ENCODE results near the gene LCA5L. TPM values are rescaled to one million over a fixed set of nuclear protein-coding genes. Genes with fewer than 3 reads are reported as not detected.

Gene LCA5L
- total and polyA plus RNA-seq, 2 experiments from 2014 or later = 0.69 to 1.4 TPM

GRCh38 chr21:39463308-39463707 lies 17.7 kb upstream of the LCA5L start (continued):
- TF ChIP-seq, protein P1, sequence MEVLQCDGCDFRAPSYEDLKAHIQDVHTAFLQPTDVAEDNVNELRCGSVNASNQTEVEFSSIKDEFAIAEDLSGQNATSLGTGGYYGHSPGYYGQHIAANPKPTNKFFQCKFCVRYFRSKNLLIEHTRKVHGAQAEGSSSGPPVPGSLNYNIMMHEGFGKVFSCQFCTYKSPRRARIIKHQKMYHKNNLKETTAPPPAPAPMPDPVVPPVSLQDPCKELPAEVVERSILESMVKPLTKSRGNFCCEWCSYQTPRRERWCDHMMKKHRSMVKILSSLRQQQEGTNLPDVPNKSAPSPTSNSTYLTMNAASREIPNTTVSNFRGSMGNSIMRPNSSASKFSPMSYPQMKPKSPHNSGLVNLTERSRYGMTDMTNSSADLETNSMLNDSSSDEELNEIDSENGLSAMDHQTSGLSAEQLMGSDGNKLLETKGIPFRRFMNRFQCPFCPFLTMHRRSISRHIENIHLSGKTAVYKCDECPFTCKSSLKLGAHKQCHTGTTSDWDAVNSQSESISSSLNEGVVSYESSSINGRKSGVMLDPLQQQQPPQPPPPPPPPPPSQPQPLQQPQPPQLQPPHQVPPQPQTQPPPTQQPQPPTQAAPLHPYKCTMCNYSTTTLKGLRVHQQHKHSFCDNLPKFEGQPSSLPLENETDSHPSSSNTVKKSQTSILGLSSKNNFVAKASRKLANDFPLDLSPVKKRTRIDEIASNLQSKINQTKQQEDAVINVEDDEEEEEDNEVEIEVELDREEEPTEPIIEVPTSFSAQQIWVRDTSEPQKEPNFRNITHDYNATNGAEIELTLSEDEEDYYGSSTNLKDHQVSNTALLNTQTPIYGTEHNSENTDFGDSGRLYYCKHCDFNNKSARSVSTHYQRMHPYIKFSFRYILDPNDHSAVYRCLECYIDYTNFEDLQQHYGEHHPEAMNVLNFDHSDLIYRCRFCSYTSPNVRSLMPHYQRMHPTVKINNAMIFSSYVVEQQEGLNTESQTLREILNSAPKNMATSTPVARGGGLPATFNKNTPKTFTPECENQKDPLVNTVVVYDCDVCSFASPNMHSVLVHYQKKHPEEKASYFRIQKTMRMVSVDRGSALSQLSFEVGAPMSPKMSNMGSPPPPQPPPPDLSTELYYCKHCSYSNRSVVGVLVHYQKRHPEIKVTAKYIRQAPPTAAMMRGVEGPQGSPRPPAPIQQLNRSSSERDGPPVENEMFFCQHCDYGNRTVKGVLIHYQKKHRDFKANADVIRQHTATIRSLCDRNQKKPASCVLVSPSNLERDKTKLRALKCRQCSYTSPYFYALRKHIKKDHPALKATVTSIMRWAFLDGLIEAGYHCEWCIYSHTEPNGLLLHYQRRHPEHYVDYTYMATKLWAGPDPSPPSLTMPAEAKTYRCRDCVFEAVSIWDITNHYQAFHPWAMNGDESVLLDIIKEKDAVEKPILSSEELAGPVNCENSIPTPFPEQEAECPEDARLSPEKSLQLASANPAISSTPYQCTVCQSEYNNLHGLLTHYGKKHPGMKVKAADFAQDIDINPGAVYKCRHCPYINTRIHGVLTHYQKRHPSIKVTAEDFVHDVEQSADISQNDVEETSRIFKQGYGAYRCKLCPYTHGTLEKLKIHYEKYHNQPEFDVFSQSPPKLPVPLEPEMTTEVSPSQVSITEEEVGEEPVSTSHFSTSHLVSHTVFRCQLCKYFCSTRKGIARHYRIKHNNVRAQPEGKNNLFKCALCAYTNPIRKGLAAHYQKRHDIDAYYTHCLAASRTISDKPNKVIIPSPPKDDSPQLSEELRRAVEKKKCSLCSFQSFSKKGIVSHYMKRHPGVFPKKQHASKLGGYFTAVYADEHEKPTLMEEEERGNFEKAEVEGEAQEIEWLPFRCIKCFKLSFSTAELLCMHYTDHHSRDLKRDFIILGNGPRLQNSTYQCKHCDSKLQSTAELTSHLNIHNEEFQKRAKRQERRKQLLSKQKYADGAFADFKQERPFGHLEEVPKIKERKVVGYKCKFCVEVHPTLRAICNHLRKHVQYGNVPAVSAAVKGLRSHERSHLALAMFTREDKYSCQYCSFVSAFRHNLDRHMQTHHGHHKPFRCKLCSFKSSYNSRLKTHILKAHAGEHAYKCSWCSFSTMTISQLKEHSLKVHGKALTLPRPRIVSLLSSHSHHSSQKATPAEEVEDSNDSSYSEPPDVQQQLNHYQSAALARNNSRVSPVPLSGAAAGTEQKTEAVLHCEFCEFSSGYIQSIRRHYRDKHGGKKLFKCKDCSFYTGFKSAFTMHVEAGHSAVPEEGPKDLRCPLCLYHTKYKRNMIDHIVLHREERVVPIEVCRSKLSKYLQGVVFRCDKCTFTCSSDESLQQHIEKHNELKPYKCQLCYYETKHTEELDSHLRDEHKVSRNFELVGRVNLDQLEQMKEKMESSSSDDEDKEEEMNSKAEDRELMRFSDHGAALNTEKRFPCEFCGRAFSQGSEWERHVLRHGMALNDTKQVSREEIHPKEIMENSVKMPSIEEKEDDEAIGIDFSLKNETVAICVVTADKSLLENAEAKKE (CRISPR knock-in tag; IDR thresholded peaks at IDR 0.05) = no peak

DNA sequence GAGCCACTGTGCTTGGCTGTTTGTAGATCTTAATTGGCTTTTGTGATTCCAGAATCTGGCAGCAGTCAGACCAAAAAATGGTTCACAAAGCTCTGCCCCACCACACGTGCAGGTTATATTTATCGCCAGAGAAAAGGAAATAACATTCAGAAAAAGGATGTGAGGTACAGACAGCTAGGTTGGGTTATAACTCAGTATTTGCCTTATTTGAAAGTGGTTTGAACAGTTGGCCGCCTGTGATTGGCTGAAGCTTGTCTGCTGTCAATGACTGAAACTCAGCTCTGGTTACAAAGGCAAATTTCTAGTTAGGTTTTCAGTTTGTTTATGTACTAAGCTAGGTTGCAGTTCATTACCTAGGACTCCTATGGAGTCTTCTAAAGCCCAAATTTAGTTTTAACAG lies 15.8 kb upstream of the LCA5L start:
- Histone ChIP-seq H3K27me3 (ENCODE audit: insufficient read depth) (no peaks in the 10 kb centered on the region), H3K27ac (ENCODE audit: low read depth) (no peak overlapping the region), H3K9me2 (ENCODE audit: insufficient read depth) (no peaks in the 10 kb centered on the region), H2AFZ (peak overlapping the region; percentile 76; the same call in 1 of the 2 replicates), H3K4me1 (ENCODE audit: insufficient read depth) (no peaks in the 10 kb centered on the region), H3K79me2 (replicated peaks; ENCODE audit: insufficient read depth) (no peaks in the 10 kb centered on the region), H3K4me3 (no peak overlapping the region), H4K20me1 (replicated peaks; ENCODE audit: insufficient read depth) (no peaks in the 10 kb centered on the region), H3F3A (replicated peaks; ENCODE audit: low read depth) (no peaks in the 10 kb centered on the region), H3K4me2 (no peak overlapping the region), H3K36me3 (ENCODE audit: insufficient read depth) (no peaks in the 10 kb centered on the region)
- Mint-ChIP-seq H3K4me3 (no peak overlapping the region), H3K9me3 (0 out of 3 replicates have a peak, but pooled peaks cover 1% of the 10 kb centered on the region), H3K36me3 (ENCODE audit: low read depth) (no peaks in the 10 kb centered on the region), H3K4me1 (no peaks in the 10 kb centered on the region), H3K27me3 (ENCODE audit: insufficient read depth, low read depth, poor library complexity) (peaks cover 3% of the 10 kb centered on the region), H3K27ac (no peak overlapping the region)
- DNase-seq (ENCODE audit: low spot score) (no peak), ATAC-seq (no peak)
- TF ChIP-seq NANOG (IDR thresholded peaks at IDR 0.05; ENCODE audit: borderline replicate concordance) (no peak), EZH2phosphoT487 (IDR thresholded peaks at IDR 0.05; ENCODE audit: unreplicated experiment) (no peak), ZNF114 (CRISPR knock-in tag; IDR thresholded peaks at IDR 0.05) (no peak), ZNF331 (CRISPR knock-in tag; IDR thresholded peaks at IDR 0.05; ENCODE audit: low read depth) (no peak)
- TF ChIP-seq, protein P2, sequence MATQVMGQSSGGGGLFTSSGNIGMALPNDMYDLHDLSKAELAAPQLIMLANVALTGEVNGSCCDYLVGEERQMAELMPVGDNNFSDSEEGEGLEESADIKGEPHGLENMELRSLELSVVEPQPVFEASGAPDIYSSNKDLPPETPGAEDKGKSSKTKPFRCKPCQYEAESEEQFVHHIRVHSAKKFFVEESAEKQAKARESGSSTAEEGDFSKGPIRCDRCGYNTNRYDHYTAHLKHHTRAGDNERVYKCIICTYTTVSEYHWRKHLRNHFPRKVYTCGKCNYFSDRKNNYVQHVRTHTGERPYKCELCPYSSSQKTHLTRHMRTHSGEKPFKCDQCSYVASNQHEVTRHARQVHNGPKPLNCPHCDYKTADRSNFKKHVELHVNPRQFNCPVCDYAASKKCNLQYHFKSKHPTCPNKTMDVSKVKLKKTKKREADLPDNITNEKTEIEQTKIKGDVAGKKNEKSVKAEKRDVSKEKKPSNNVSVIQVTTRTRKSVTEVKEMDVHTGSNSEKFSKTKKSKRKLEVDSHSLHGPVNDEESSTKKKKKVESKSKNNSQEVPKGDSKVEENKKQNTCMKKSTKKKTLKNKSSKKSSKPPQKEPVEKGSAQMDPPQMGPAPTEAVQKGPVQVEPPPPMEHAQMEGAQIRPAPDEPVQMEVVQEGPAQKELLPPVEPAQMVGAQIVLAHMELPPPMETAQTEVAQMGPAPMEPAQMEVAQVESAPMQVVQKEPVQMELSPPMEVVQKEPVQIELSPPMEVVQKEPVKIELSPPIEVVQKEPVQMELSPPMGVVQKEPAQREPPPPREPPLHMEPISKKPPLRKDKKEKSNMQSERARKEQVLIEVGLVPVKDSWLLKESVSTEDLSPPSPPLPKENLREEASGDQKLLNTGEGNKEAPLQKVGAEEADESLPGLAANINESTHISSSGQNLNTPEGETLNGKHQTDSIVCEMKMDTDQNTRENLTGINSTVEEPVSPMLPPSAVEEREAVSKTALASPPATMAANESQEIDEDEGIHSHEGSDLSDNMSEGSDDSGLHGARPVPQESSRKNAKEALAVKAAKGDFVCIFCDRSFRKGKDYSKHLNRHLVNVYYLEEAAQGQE (IDR thresholded peaks at IDR 0.05; ENCODE audit: unreplicated experiment) = no peak
- TF ChIP-seq, protein P1 (CRISPR knock-in tag; IDR thresholded peaks at IDR 0.05) = no peak
